GM12873 (cell line): ENCODE results near the gene SLC39A3.

Experiments used
- CTCF ChIP-seq: IDR thresholded peaks from 2 replicates; pipeline ENCODE4 v1.5.1; 2012; ENCODE audit warnings: low read depth, mild to moderate bottlenecking, moderate library complexity, low read length, control low read depth; ENCODE audit not compliant: insufficient read depth; ENCODE audit errors: missing control alignments

The SLC39A3 gene

GRCh38 chr19:2754659-2755447, 15.0 kb upstream of the SLC39A3 start:
- no peak for TF ChIP-seq CTCF

GRCh38 chr19:2751438-2751830, 11.6 kb upstream of the SLC39A3 start:
- TF ChIP-seq CTCF: no peak

- no peak for TF ChIP-seq CTCF
Measured at GRCh38 chr19:2750808-2751437, 11.1 kb upstream of the SLC39A3 start.

- TF ChIP-seq CTCF: no peak
Measured at GRCh38 chr19:2747349-2747748, 7.5 kb upstream of the SLC39A3 start.

DNA sequence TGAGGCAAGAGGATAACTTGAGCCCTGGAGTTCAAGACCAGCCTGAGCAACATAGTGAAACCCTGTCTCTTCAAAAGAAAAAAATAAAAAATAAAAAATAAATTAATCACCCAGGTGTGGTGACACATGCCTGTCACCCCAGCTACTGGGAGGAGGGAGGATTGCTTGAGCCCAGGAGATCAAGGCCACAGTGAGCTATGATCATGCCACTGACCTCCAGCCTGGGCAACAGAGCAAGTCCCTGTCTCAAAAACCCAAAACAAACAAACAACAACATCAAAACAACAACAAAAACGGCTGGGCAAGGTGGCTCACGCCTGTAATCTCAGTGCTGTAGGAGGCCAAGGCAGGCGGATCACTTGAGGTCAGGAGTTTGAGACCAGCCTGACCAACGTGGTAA, 4.3 kb upstream of the SLC39A3 start:
- TF ChIP-seq CTCF: no peak

GRCh38 chr19:2743099-2743498, 3.3 kb upstream of the SLC39A3 start:
- no peak for TF ChIP-seq CTCF

GRCh38 chr19:2740314-2740656, 468 bp upstream of the SLC39A3 start:
- TF ChIP-seq CTCF: no peak
